HK-2 (cell line): ENCODE data around the gene VPS50.
"Not testable (repeated sequence)": the region's sequence is repeated elsewhere in the genome, so short reads cannot be mapped to it uniquely, and the experiment has no call there.

ENCODE experiments used
- DNase-seq: peaks from one replicate; pipeline ENCODE4 v3.0.0-alpha.2; 2018; ENCODE audit not compliant: unreplicated experiment

The VPS50 gene

GRCh38 chr7:93239824-93240223 lies 7.7 kb downstream of the VPS50 start:
- no peak for DNase-seq

- no peak for DNase-seq
These were observed 9.9 kb downstream of the VPS50 start for GRCh38 chr7:93242106-93242505.

GRCh38 chr7:93245525-93246432 lies 13.6 kb downstream of the VPS50 start:
- DNase-seq: no peak

- no peak for DNase-seq
These were observed 17.5 kb downstream of the VPS50 start for GRCh38 chr7:93249491-93250148.

- DNase-seq: no peak
These were observed 26.5 kb downstream of the VPS50 start for GRCh38 chr7:93258661-93259060.

GRCh38 chr7:93262535-93262934 lies 30.4 kb downstream of the VPS50 start:
- DNase-seq: no peak

GRCh38 chr7:93265220-93265619 lies 33.1 kb downstream of the VPS50 start:
- no peak for DNase-seq

- no peak for DNase-seq
These were observed 47.4 kb downstream of the VPS50 start for GRCh38 chr7:93279541-93279940.

- no peak for DNase-seq
These were observed 52.7 kb downstream of the VPS50 start for GRCh38 chr7:93284908-93285307.

- DNase-seq: no peak
These were observed 61.1 kb downstream of the VPS50 start for GRCh38 chr7:93293229-93293628.

- no peak for DNase-seq
These were observed 66.0 kb downstream of the VPS50 start for GRCh38 chr7:93298206-93298605.

- DNase-seq: no peak
These were observed 66.5 kb downstream of the VPS50 start for GRCh38 chr7:93298671-93299070.

- DNase-seq: no peak
These were observed 69.6 kb downstream of the VPS50 start for GRCh38 chr7:93301736-93302135.

GRCh38 chr7:93307131-93307660 lies 75.0 kb downstream of the VPS50 start:
- DNase-seq: no peak

- DNase-seq: no peak
These were observed 75.8 kb downstream of the VPS50 start for GRCh38 chr7:93307943-93308342.

- no peak for DNase-seq
These were observed 78.2 kb downstream of the VPS50 start for GRCh38 chr7:93310346-93310745.

GRCh38 chr7:93314449-93314848 lies 82.3 kb downstream of the VPS50 start:
- DNase-seq: no peak

GRCh38 chr7:93315896-93316295 lies 83.7 kb downstream of the VPS50 start:
- no peak for DNase-seq

- no peak for DNase-seq
These were observed 84.6 kb downstream of the VPS50 start for GRCh38 chr7:93316730-93317129.

- DNase-seq: no peak
These were observed 88.7 kb downstream of the VPS50 start for GRCh38 chr7:93320887-93321286.

GRCh38 chr7:93326291-93326690 lies 94.1 kb downstream of the VPS50 start:
- DNase-seq: not testable (repeated sequence)

- peak; percentile 3 for DNase-seq
These were observed 95.0 kb downstream of the VPS50 start for GRCh38 chr7:93327006-93327633.
